Measurements from ENCODE around the gene ARL2.

ARL2 gene

GRCh38 chr11:65053827-65054508 lies 40.0 kb downstream of the ARL2 start:
- H3K4me3 ChIP-seq (ENCODE audit: low read depth, low read length) = no peak overlapping the region
- no peaks in the 10 kb centered on the region for H3K36me3 ChIP-seq (replicated peaks)
- TF ChIP-seq CTCF (IDR thresholded peaks at IDR 0.05; ENCODE audit: low read depth, low read length, missing control alignments) = no peak
- in situ Hi-C loops (cut with HindIII; ENCODE audit: low pct_ligation_motif_present, low sequenced_read_pairs) = no loop called here
- H3K27ac ChIP-seq = no peak overlapping the region
- H3K27me3 ChIP-seq (replicated peaks) = no peaks in the 10 kb centered on the region
- DNase-seq = no peak

GRCh38 chr11:65055538-65055937 lies 41.6 kb downstream of the ARL2 start:
- H3K36me3 ChIP-seq (replicated peaks) = no peaks in the 10 kb centered on the region
- H3K27me3 ChIP-seq (replicated peaks) = no peaks in the 10 kb centered on the region
- H3K27ac ChIP-seq = no peak overlapping the region
- no peak for TF ChIP-seq CTCF (IDR thresholded peaks at IDR 0.05; ENCODE audit: low read depth, low read length, missing control alignments)
- in situ Hi-C loops (cut with HindIII; ENCODE audit: low pct_ligation_motif_present, low sequenced_read_pairs) = no loop called here
- H3K4me3 ChIP-seq (ENCODE audit: low read depth, low read length) = no peak overlapping the region
- DNase-seq = no peak

- Histone ChIP-seq H3K36me3 (replicated peaks) (no peaks in the 10 kb centered on the region), H3K4me3 (ENCODE audit: low read depth, low read length) (no peak overlapping the region), H3K27ac (no peak overlapping the region), H3K27me3 (replicated peaks) (no peaks in the 10 kb centered on the region)
- DNase-seq = no peak
- in situ Hi-C loops (cut with HindIII; ENCODE audit: low pct_ligation_motif_present, low sequenced_read_pairs) = no loop called here
- no peak for TF ChIP-seq CTCF (IDR thresholded peaks at IDR 0.05; ENCODE audit: low read depth, low read length, missing control alignments)
Measured at GRCh38 chr11:65056999-65057398, 43.0 kb downstream of the ARL2 start.

GRCh38 chr11:65057526-65057925 lies 43.6 kb downstream of the ARL2 start:
- DNase-seq = no peak
- no peak for TF ChIP-seq CTCF (IDR thresholded peaks at IDR 0.05; ENCODE audit: low read depth, low read length, missing control alignments)
- in situ Hi-C loops (cut with HindIII; ENCODE audit: low pct_ligation_motif_present, low sequenced_read_pairs) = no loop called here
- Histone ChIP-seq H3K36me3 (replicated peaks) (no peaks in the 10 kb centered on the region), H3K27ac (no peak overlapping the region), H3K27me3 (replicated peaks) (no peaks in the 10 kb centered on the region), H3K4me3 (ENCODE audit: low read depth, low read length) (no peak overlapping the region)

GRCh38 chr11:65058012-65058411 lies 44.1 kb downstream of the ARL2 start:
- in situ Hi-C loops (cut with HindIII; ENCODE audit: low pct_ligation_motif_present, low sequenced_read_pairs) = no loop called here
- Histone ChIP-seq H3K4me3 (ENCODE audit: low read depth, low read length) (no peak overlapping the region), H3K27me3 (replicated peaks) (no peaks in the 10 kb centered on the region), H3K36me3 (replicated peaks) (no peaks in the 10 kb centered on the region), H3K27ac (no peak overlapping the region)
- DNase-seq = no peak
- TF ChIP-seq CTCF (IDR thresholded peaks at IDR 0.05; ENCODE audit: low read depth, low read length, missing control alignments) = no peak
